Keratinocyte (primary cell): Measurements from ENCODE around the gene STN1. TPM values are rescaled to one million over a fixed set of nuclear protein-coding genes. Genes with fewer than 3 reads are reported as not detected.

ENCODE experiments used
- DNase-seq: peaks from one replicate; pipeline ENCODE4 v3.0.0-alpha.2; 2011; ENCODE audit warnings: low read depth, missing footprints, low spot score
- FAIRE-seq: peaks from 2 replicates; lab custom pipeline; 2011; peaks lifted over from hg19 to GRCh38; lab: Jason Lieb, UNC
- H2AFZ ChIP-seq: 2 replicates; pipeline ENCODE4 v1.6.0; 2012; ENCODE audit warnings: low read length, control low read depth, inconsistent platforms; ENCODE audit not compliant: control insufficient read depth
- H3K27ac ChIP-seq: 2 replicates; pipeline ENCODE4 v1.5.1; 2011; ENCODE audit warnings: low read length; ENCODE audit not compliant: control insufficient read depth, insufficient read depth
- H3K27me3 ChIP-seq: 3 replicates; pipeline ENCODE4 v1.6.0; 2011; ENCODE audit warnings: low read length; ENCODE audit not compliant: control insufficient read depth, insufficient read depth; ENCODE audit errors: extremely low read depth
- H3K36me3 ChIP-seq, 2 experiments: 2 replicates in 1 of 2; 3 replicates in 1 of 2; pipeline ENCODE4 v1.5.1; 2011; ENCODE audit warnings: low read length in 2 of 2, mild to moderate bottlenecking in 1 of 2; ENCODE audit not compliant: control insufficient read depth in 2 of 2, insufficient read depth in 2 of 2; ENCODE audit errors: extremely low read depth in 1 of 2
- H3K4me1 ChIP-seq: 3 replicates; pipeline ENCODE4 v1.5.1; 2011; ENCODE audit warnings: low read length; ENCODE audit not compliant: control insufficient read depth, insufficient read depth; ENCODE audit errors: extremely low read depth
- H3K4me2 ChIP-seq: 3 replicates; pipeline ENCODE4 v1.6.0; 2011; ENCODE audit warnings: low read depth, low read length; ENCODE audit not compliant: control insufficient read depth, insufficient read depth; ENCODE audit errors: extremely low read depth
- H3K4me3 ChIP-seq, 3 experiments: fragments of 200-600 bp in 1 of 3; sonication (generic) in 1 of 3; 2 replicates in 2 of 3; 3 replicates in 1 of 3; pipeline ENCODE4 v1.5.1; 2011 to 2016; ENCODE audit warnings: low read length in 3 of 3, mild to moderate bottlenecking in 3 of 3, control low read depth in 2 of 3, inconsistent platforms in 1 of 3, low read depth in 1 of 3, mixed read lengths in 1 of 3, mixed run types in 1 of 3, moderate library complexity in 1 of 3; ENCODE audit not compliant: control insufficient read depth in 2 of 3, insufficient read depth in 2 of 3; ENCODE audit errors: extremely low read depth in 1 of 3
- H3K79me2 ChIP-seq: 2 replicates; pipeline ENCODE4 v1.6.0; 2012; ENCODE audit warnings: low read length; ENCODE audit not compliant: control insufficient read depth, insufficient read depth
- H3K9ac ChIP-seq: 3 replicates; pipeline ENCODE4 v1.6.0; 2011; ENCODE audit warnings: low read length; ENCODE audit not compliant: control insufficient read depth, insufficient read depth; ENCODE audit errors: extremely low read depth
- H3K9me1 ChIP-seq: 3 replicates; pipeline ENCODE4 v1.6.0; 2011; ENCODE audit warnings: low read length; ENCODE audit not compliant: control insufficient read depth, insufficient read depth; ENCODE audit errors: extremely low read depth
- H3K9me3 ChIP-seq: 2 replicates; pipeline ENCODE4 v1.5.1; 2012; ENCODE audit warnings: low read depth, low read length; ENCODE audit not compliant: control insufficient read depth
- H4K20me1 ChIP-seq: 3 replicates; pipeline ENCODE4 v1.6.0; 2011; ENCODE audit warnings: low read length; ENCODE audit not compliant: control insufficient read depth, insufficient read depth; ENCODE audit errors: extremely low read depth
- CTCF ChIP-seq, 3 experiments: IDR thresholded peaks in 1 of 3; conservative IDR thresholded peaks in 1 of 3; optimal IDR thresholded peaks in 1 of 3; 2 replicates in 2 of 3; 3 replicates in 1 of 3; pipeline versions ENCODE3 to v1.5.1; 2011; ENCODE audit warnings: low read length in 3 of 3, mild to moderate bottlenecking in 3 of 3, moderate library complexity in 2 of 3, control low read depth in 1 of 3, inconsistent platforms in 1 of 3; ENCODE audit not compliant: insufficient read depth in 2 of 3; ENCODE audit errors: extremely low read depth in 1 of 3
- EZH2 ChIP-seq: IDR thresholded peaks from one replicate; pipeline ENCODE4 v1.6.1; 2012; ENCODE audit warnings: inconsistent platforms, mild to moderate bottlenecking, low read length, moderate library complexity
- dilution Hi-C: fragments of 300-500 bp; cut with MboI; formaldehyde crosslinking; loops from one replicate; pipeline ENCODE4 v1.7.0; 2020; ENCODE audit warnings: low sequenced_read_pairs; ENCODE audit not compliant: extremely low pct_ligation_motif_present
- polyA plus RNA-seq, 5 experiments: library from polyadenylated mRNA; depleted of rRNA in 3 of 5; stranded (reverse) in 3 of 5; stranded (forward) in 1 of 5; unstranded in 1 of 5; fragments of >200 nt; gene quantifications; 1 replicate in 1 of 5; 2 replicates in 3 of 5; 3 replicates in 1 of 5; pipeline versions ENCODE4 v1.2.1 to v1.2.3, GENCODE V29; 2011 to 2012; ENCODE audit warnings: missing spikeins in 2 of 5, low read depth in 1 of 5, low replicate concordance in 1 of 5

The STN1 gene
- polyA plus RNA-seq, 1 donor (not counting 4 experiments of a cell fraction or from before 2014, with no cell fraction given) = 29.0 TPM

- H3K4me1 ChIP-seq = peaks cover 20% of the 10 kb centered on the region
- H3K9me3 ChIP-seq = no peaks in the 10 kb centered on the region
- no peaks in the 10 kb centered on the region for H3K27me3 ChIP-seq
- no peaks in the 10 kb centered on the region for H3K9me1 ChIP-seq
- no peak overlapping the region for H3K9ac ChIP-seq
- no peaks in the 10 kb centered on the region for H3K79me2 ChIP-seq
- H4K20me1 ChIP-seq = no peaks in the 10 kb centered on the region
- H3K4me3 ChIP-seq = no peak overlapping the region
- FAIRE-seq (peak; percentile 79), DNase-seq (peak; percentile 50)
- H3K27ac ChIP-seq = peak overlapping the region; percentile 56
- H2AFZ ChIP-seq = no peak overlapping the region
- dilution Hi-C loops = no loop called here
- H3K36me3 ChIP-seq = no peaks in the 10 kb centered on the region
- peak overlapping the region; percentile 31 for H3K4me2 ChIP-seq
- no peak for TF ChIP-seq EZH2
- TF ChIP-seq CTCF (optimal IDR thresholded peaks at IDR 0.05 in 1 of 3, IDR thresholded peaks at IDR 0.05 in 1 of 3, conservative IDR thresholded peaks at IDR 0.05 in 1 of 3; ENCODE audit: extremely low read depth in 1 of 3, insufficient read depth in 2 of 3, low read length in 3 of 3) = no peak
Measured at GRCh38 chr10:103958996-103959395, 41.0 kb upstream of the STN1 start.

- DNase-seq (no peak), FAIRE-seq (no peak)
- no peaks in the 10 kb centered on the region for H3K27me3 ChIP-seq
- peaks cover 16% of the 10 kb centered on the region for H3K4me1 ChIP-seq
- H3K4me2 ChIP-seq = no peak overlapping the region
- H3K4me3 ChIP-seq = no peak overlapping the region
- H3K9me1 ChIP-seq = no peaks in the 10 kb centered on the region
- no peak overlapping the region for H2AFZ ChIP-seq
- TF ChIP-seq CTCF (optimal IDR thresholded peaks at IDR 0.05 in 1 of 3, IDR thresholded peaks at IDR 0.05 in 1 of 3, conservative IDR thresholded peaks at IDR 0.05 in 1 of 3; ENCODE audit: extremely low read depth in 1 of 3, insufficient read depth in 2 of 3, low read length in 3 of 3) (no peak), EZH2 (no peak)
- H3K36me3 ChIP-seq = no peaks in the 10 kb centered on the region
- dilution Hi-C loops = no loop called here
- no peak overlapping the region for H3K9ac ChIP-seq
- no peaks in the 10 kb centered on the region for H3K9me3 ChIP-seq
- H3K79me2 ChIP-seq = no peaks in the 10 kb centered on the region
- H3K27ac ChIP-seq = no peak overlapping the region
- no peaks in the 10 kb centered on the region for H4K20me1 ChIP-seq
Measured at GRCh38 chr10:103954543-103954942, 36.6 kb upstream of the STN1 start.
